GM12864 (cell line): ENCODE measurements around the gene CAMK2B.

Experiments used
- DNase-seq: peaks from one replicate; pipeline ENCODE4 v3.0.0-alpha.2; 2011; ENCODE audit warnings: low read depth
- H3K4me3 ChIP-seq: 2 replicates; pipeline ENCODE4 v1.5.1; 2011; ENCODE audit warnings: mild to moderate bottlenecking, low read depth, low read length, control low read depth
- CTCF ChIP-seq: IDR thresholded peaks from 2 replicates; pipeline ENCODE4 v1.5.1; 2011; ENCODE audit warnings: low read depth, mild to moderate bottlenecking, moderate library complexity, low read length, control low read depth, inconsistent platforms; ENCODE audit errors: missing control alignments

CAMK2B gene

GRCh38 chr7:44187636-44188416 is 137.6 kb downstream of the CAMK2B start:
- H3K4me3 ChIP-seq: no peak overlapping the region
- DNase-seq: no peak
- no peak for TF ChIP-seq CTCF

GRCh38 chr7:44186736-44187135 is 138.7 kb downstream of the CAMK2B start:
- DNase-seq: no peak
- TF ChIP-seq CTCF: no peak
- H3K4me3 ChIP-seq: no peak overlapping the region

GRCh38 chr7:44185729-44186128 is 139.7 kb downstream of the CAMK2B start:
- H3K4me3 ChIP-seq: no peak overlapping the region
- no peak for TF ChIP-seq CTCF
- no peak for DNase-seq

- DNase-seq: no peak
- H3K4me3 ChIP-seq: no peak overlapping the region
- no peak for TF ChIP-seq CTCF
These were observed 140.4 kb downstream of the CAMK2B start for GRCh38 chr7:44184873-44185446.

GRCh38 chr7:44184206-44184872 is 141.1 kb downstream of the CAMK2B start:
- no peak for DNase-seq
- H3K4me3 ChIP-seq: no peak overlapping the region
- no peak for TF ChIP-seq CTCF

GRCh38 chr7:44183386-44183785 is 142.0 kb downstream of the CAMK2B start:
- H3K4me3 ChIP-seq: no peak overlapping the region
- no peak for DNase-seq
- TF ChIP-seq CTCF: no peak
